HepG2 (cell line): ENCODE results near the gene ZNF888. TPM values are rescaled to one million over a fixed set of nuclear protein-coding genes. Genes with fewer than 3 reads are reported as not detected.

Experiments
- ATAC-seq: fragments of 200-7000 bp; cut with Tn5 transposase; 3 replicates; pipeline ENCODE4 v1.9.1; 2020; ENCODE audit warnings: mild to moderate bottlenecking, moderate library complexity
- BruUV-seq: library from RNA; stranded (reverse); fragments of 400-500 nt; replicated peaks from 2 replicates; lab custom pipeline; 2021; lab: Mats Ljungman, UMichigan
- CTCF ChIA-PET: fragments of 300-600 bp; formaldehyde crosslinking; extraction: SDS; loops from one replicate; lab custom pipeline; 2021; ENCODE audit warnings: low total read pairs, inconsistent platforms, low intra/inter-chr PET ratio; lab: Yijun Ruan, JAX
- POLR2A ChIA-PET: fragments of 350-600 bp; sonication (Branson Sonifier 250); formaldehyde crosslinking; loops from one replicate; lab custom pipeline; 2020; ENCODE audit warnings: antibody characterized with exemption, inconsistent platforms; lab: Yijun Ruan, JAX
- DNase-seq: peaks from one replicate; pipeline ENCODE4 v3.0.0-alpha.2; 2015; ENCODE audit warnings: low spot score
- FAIRE-seq: peaks from 3 replicates; lab custom pipeline; 2011; peaks lifted over from hg19 to GRCh38; lab: Jason Lieb, UNC
- H2AFZ ChIP-seq: one replicate; pipeline ENCODE4 v1.6.1; 2011; ENCODE audit warnings: low read length, inconsistent platforms
- H3K27ac ChIP-seq: fragments of 300-600 bp; 3 replicates; pipeline ENCODE4 v1.8.0; 2011; ENCODE audit warnings: mixed run types, mild to moderate bottlenecking, mixed read lengths, low read length, inconsistent platforms; ENCODE audit not compliant: insufficient read depth; ENCODE audit errors: extremely low read length
- H3K27me3 ChIP-seq, 2 experiments: fragments of 200-600 bp in 1 of 2; 2 replicates in 1 of 2; 3 replicates in 1 of 2; pipeline versions ENCODE4 v1.6.0 to v1.8.0; 2011; ENCODE audit warnings: low read length in 2 of 2, mild to moderate bottlenecking in 2 of 2, moderate library complexity in 2 of 2, inconsistent platforms in 1 of 2; ENCODE audit not compliant: insufficient read depth in 2 of 2, control insufficient read depth in 1 of 2
- H3K36me3 ChIP-seq, 2 experiments: fragments of 200-600 bp in 1 of 2; replicated peaks in 1 of 2; 2 replicates in 1 of 2; 3 replicates in 1 of 2; pipeline versions ENCODE4 v1.5.1 to v1.8.0; 2011; ENCODE audit warnings: low read length in 2 of 2, inconsistent platforms in 1 of 2; ENCODE audit not compliant: insufficient read depth in 2 of 2, control insufficient read depth in 1 of 2
- H3K4me1 ChIP-seq: 2 replicates; pipeline ENCODE4 v1.5.1; 2012; ENCODE audit warnings: low read length, inconsistent platforms; ENCODE audit not compliant: insufficient read depth
- H3K4me2 ChIP-seq: 2 replicates; pipeline ENCODE4 v1.6.0; 2011; ENCODE audit warnings: low read depth, low read length, inconsistent platforms
- H3K4me3 ChIP-seq, 3 experiments: fragments of 200-600 bp in 1 of 3; sonication (generic), shearing (Covaris generic) in 1 of 3; replicated peaks in 1 of 3; 2 replicates each; pipeline ENCODE4 v1.5.1; 2011 to 2016; ENCODE audit warnings: low read length in 3 of 3, inconsistent platforms in 2 of 3, low read depth in 2 of 3, mild to moderate bottlenecking in 2 of 3, control low read depth in 1 of 3, mixed read lengths in 1 of 3; ENCODE audit not compliant: insufficient read depth in 1 of 3
- H3K79me2 ChIP-seq: one replicate; pipeline ENCODE4 v1.6.1; 2011; ENCODE audit warnings: low read length, inconsistent platforms; ENCODE audit not compliant: insufficient read depth
- H3K9ac ChIP-seq: 2 replicates; pipeline ENCODE4 v1.6.0; 2011; ENCODE audit warnings: mild to moderate bottlenecking, low read depth, low read length, inconsistent platforms; ENCODE audit not compliant: insufficient read depth
- H3K9me3 ChIP-seq: 2 replicates; pipeline ENCODE4 v1.5.1; 2012; ENCODE audit warnings: mild to moderate bottlenecking, low read length
- H4K20me1 ChIP-seq: 2 replicates; pipeline ENCODE4 v1.6.0; 2011; ENCODE audit warnings: inconsistent platforms, mild to moderate bottlenecking, low read length, moderate library complexity; ENCODE audit not compliant: insufficient read depth
- KAT2B ChIP-seq: fragments of 150-350 bp; IDR thresholded peaks from 2 replicates; pipeline ENCODE4 v1.6.1; 2014; ENCODE audit warnings: low read depth, low read length, borderline replicate concordance
- PHF20 ChIP-seq: sonication (generic); formaldehyde crosslinking; IDR thresholded peaks from 2 replicates; pipeline ENCODE4 v1.5.0; 2020; ENCODE audit warnings: mild to moderate bottlenecking, missing genetic modification reagents
- RAD51 ChIP-seq: fragments of 450-650 bp; IDR thresholded peaks from 2 replicates; pipeline ENCODE4 v1.6.1; 2016; ENCODE audit warnings: borderline replicate concordance
- THAP11 ChIP-seq: IDR thresholded peaks from 2 replicates; pipeline ENCODE4 v1.6.1; 2016; ENCODE audit warnings: missing biosample characterization, missing genetic modification reagents
- ZNF124 ChIP-seq: sonication (generic); formaldehyde crosslinking; IDR thresholded peaks from 2 replicates; pipeline ENCODE4 v1.4.0; 2020; ENCODE audit warnings: missing genetic modification reagents
- ZNF281 ChIP-seq: sonication (generic); formaldehyde crosslinking; IDR thresholded peaks from 2 replicates; pipeline ENCODE4 v1.4.0; 2020; ENCODE audit warnings: missing genetic modification reagents, borderline replicate concordance
- ZNF670 ChIP-seq: sonication (generic); formaldehyde crosslinking; IDR thresholded peaks from 2 replicates; pipeline ENCODE4 v1.8.0; 2022; ENCODE audit warnings: mild to moderate bottlenecking, missing genetic modification reagents, borderline replicate concordance
- WGBS: methylation state at CpG from one replicate; pipeline ENCODE4 v1.1.6; 2017; ENCODE audit warnings: low lambda C conversion rate; 5-methylcytosine and 5-hydroxymethylcytosine counted together
- in situ Hi-C: cut with HindIII; loops from 2 replicates; pipeline ENCODE4 v1.10.0; 2017; ENCODE audit warnings: low pct_unique_long_range_greater_than_20kb; ENCODE audit not compliant: extremely low pct_ligation_motif_present
- intact Hi-C: fragments of 100-400 bp; cut with micrococcal nuclease; formaldehyde crosslinking; loops from one replicate; pipeline ENCODE4 v1.10.0; 2022; ENCODE audit not compliant: unreplicated experiment
- polyA plus RNA-seq, 8 experiments: library from polyadenylated mRNA; depleted of rRNA in 3 of 8; stranded (reverse) in 7 of 8; unstranded in 1 of 8; fragments of >200 nt; fragmentation: Illumina TruSeq in 4 of 8; extraction: Trizol in 4 of 8; gene quantifications; 2 replicates each; pipeline versions ENCODE4 v1.2.1 to v1.2.3, GENCODE V29; 2011 to 2016; ENCODE audit warnings: low read depth in 4 of 8, missing spikeins in 1 of 8, mixed read lengths in 1 of 8; ENCODE audit not compliant: insufficient read depth in 1 of 8
- total RNA-seq, 5 experiments: library from RNA; depleted of rRNA; stranded (reverse); fragments of >200 nt; fragmentation: Illumina TruSeq; extraction: Trizol; gene quantifications; 2 replicates each; pipeline ENCODE4 v1.2.3, GENCODE V29; 2016; ENCODE audit warnings: low read depth in 1 of 5

ZNF888 gene
- total and polyA plus RNA-seq, 2 of the 13 experiments (the other 11 are each of a cell fraction or from before 2014, with no cell fraction given), result 1.7 to 7.6 TPM

GRCh38 chr19:52957591-52957990 is 34.4 kb upstream of the ZNF888 start (continued):
- no peak for TF ChIP-seq ZNF281
- TF ChIP-seq KAT2B, result no peak
- TF ChIP-seq ZNF670 (CRISPR knock-in tag), result no peak
- TF ChIP-seq RAD51, result no peak

- no peak overlapping the region for H3K4me3 ChIP-seq
- no TSS peak for BruUV-seq
- ATAC-seq, result no peak
Measured at GRCh38 chr19:52956917-52957316, 33.7 kb upstream of the ZNF888 start.

More at GRCh38 chr19:52956917-52957316, 33.7 kb upstream of the ZNF888 start:
- Histone ChIP-seq H3K36me3 (peaks cover 19 to 69% of the 10 kb centered on the region in 2 experiments; a peak in 4 of 5 replicates), H3K9ac (no peak overlapping the region), H3K4me1 (peaks cover 25% of the 10 kb centered on the region), H2AFZ (no peak overlapping the region), H3K79me2 (peaks cover 31% of the 10 kb centered on the region), H3K27me3 (no peaks in the 10 kb centered on the region), H4K20me1 (no peaks in the 10 kb centered on the region), H3K4me2 (no peak overlapping the region), H3K9me3 (peaks cover 35% of the 10 kb centered on the region), H3K27ac (no peak overlapping the region)
- no peak for FAIRE-seq
- CTCF ChIA-PET, result no interaction called here
- POLR2A ChIA-PET, result no interaction called here
- in situ Hi-C loops, result no loop called here
- no peak for DNase-seq
- TF ChIP-seq PHF20 (CRISPR knock-in tag) (no peak), ZNF124 (CRISPR knock-in tag) (peak; percentile 93), THAP11 (CRISPR knock-in tag) (no peak)
- WGBS, result 97% methylated on average over 10 of the region's 10 CpGs
- intact Hi-C loops, result no loop called here
